Ramos (cell line): ENCODE data around the gene MRGPRD.

ENCODE experiments used
- in situ Hi-C: fragments of 300-500 bp; cut with MboI; formaldehyde crosslinking; loops from one replicate; pipeline ENCODE4 v1.14.3; 2022; ENCODE audit warnings: low sequenced_read_pairs; ENCODE audit not compliant: unreplicated experiment

Gene MRGPRD

GRCh38 chr11:68996376-68997123 lies 15.8 kb upstream of the MRGPRD start:
- in situ Hi-C loops = loop anchor here (25.0 kb wide), 1 partner anchor 666 kb away; no protein-coding TSS in a partner anchor

- in situ Hi-C loops = loop anchor here (25.0 kb wide), 1 partner anchor 667 kb away; no protein-coding TSS in a partner anchor
Measured at GRCh38 chr11:68994894-68995285, 14.1 kb upstream of the MRGPRD start.

GRCh38 chr11:68994161-68994893 lies 13.5 kb upstream of the MRGPRD start:
- in situ Hi-C loops = loop anchor here (25.0 kb wide), 1 partner anchor 668 kb away; no protein-coding TSS in a partner anchor

- in situ Hi-C loops = loop anchor here (25.0 kb wide), 1 partner anchor 669 kb away; no protein-coding TSS in a partner anchor
Measured at GRCh38 chr11:68993546-68993945, 12.8 kb upstream of the MRGPRD start.

GRCh38 chr11:68992743-68993255 lies 12.0 kb upstream of the MRGPRD start:
- in situ Hi-C loops = loop anchor here (25.0 kb wide), 1 partner anchor 670 kb away; no protein-coding TSS in a partner anchor

GRCh38 chr11:68990995-68991780 lies 10.4 kb upstream of the MRGPRD start:
- in situ Hi-C loops = loop anchor here (25.0 kb wide), 1 partner anchor 671 kb away; no protein-coding TSS in a partner anchor

- in situ Hi-C loops = loop anchor here (25.0 kb wide), 1 partner anchor 672 kb away; no protein-coding TSS in a partner anchor
Measured at GRCh38 chr11:68989936-68990606, 9.3 kb upstream of the MRGPRD start.

GRCh38 chr11:68988491-68988890 lies 7.7 kb upstream of the MRGPRD start:
- in situ Hi-C loops = loop anchor here (25.0 kb wide), 1 partner anchor 674 kb away; no protein-coding TSS in a partner anchor

- in situ Hi-C loops = loop anchor here (25.0 kb wide), 1 partner anchor 675 kb away; no protein-coding TSS in a partner anchor
Measured at GRCh38 chr11:68987211-68987610, 6.4 kb upstream of the MRGPRD start.

GRCh38 chr11:68983801-68984200 lies 3.0 kb upstream of the MRGPRD start:
- in situ Hi-C loops = loop anchor here (25.0 kb wide), 1 partner anchor 678 kb away; no protein-coding TSS in a partner anchor

GRCh38 chr11:68982134-68982533 lies 1.3 kb upstream of the MRGPRD start:
- in situ Hi-C loops = loop anchor here (25.0 kb wide), 1 partner anchor 680 kb away; no protein-coding TSS in a partner anchor

GRCh38 chr11:68979931-68980775 lies 633 bp downstream of the MRGPRD start:
- in situ Hi-C loops = loop anchor here (25.0 kb wide), 1 partner anchor 682 kb away; no protein-coding TSS in a partner anchor

- in situ Hi-C loops = loop anchor here (25.0 kb wide), 1 partner anchor 683 kb away; no protein-coding TSS in a partner anchor
Measured at GRCh38 chr11:68978931-68979594, 1.7 kb downstream of the MRGPRD start.

- in situ Hi-C loops = loop anchor here (25.0 kb wide), 1 partner anchor 684 kb away; no protein-coding TSS in a partner anchor
Measured at GRCh38 chr11:68978626-68978930, 2.2 kb downstream of the MRGPRD start.

- in situ Hi-C loops = loop anchor here (25.0 kb wide), 1 partner anchor 684 kb away; no protein-coding TSS in a partner anchor
Measured at GRCh38 chr11:68977781-68978625, 2.8 kb downstream of the MRGPRD start.

GRCh38 chr11:68976563-68976962 lies 4.2 kb downstream of the MRGPRD start:
- in situ Hi-C loops = loop anchor here (25.0 kb wide), 1 partner anchor 686 kb away; no protein-coding TSS in a partner anchor

- in situ Hi-C loops = loop anchor here (25.0 kb wide), 1 partner anchor 686 kb away; no protein-coding TSS in a partner anchor
Measured at GRCh38 chr11:68976095-68976494, 4.7 kb downstream of the MRGPRD start.
